22Rv1 (cell line): ENCODE results near the gene MTX1.

Experiments
- ZFX ChIP-seq: fragments of 450-650 bp; IDR thresholded peaks from 2 replicates; pipeline ENCODE4 v1.6.1; 2017; ENCODE audit warnings: antibody characterized with exemption, borderline replicate concordance
- TF ChIP-seq, protein P1 (sequence below): fragments of 450-650 bp; IDR thresholded peaks from 2 replicates; pipeline ENCODE4 v1.5.1; 2017; ENCODE audit warnings: mild to moderate bottlenecking

DNA sequence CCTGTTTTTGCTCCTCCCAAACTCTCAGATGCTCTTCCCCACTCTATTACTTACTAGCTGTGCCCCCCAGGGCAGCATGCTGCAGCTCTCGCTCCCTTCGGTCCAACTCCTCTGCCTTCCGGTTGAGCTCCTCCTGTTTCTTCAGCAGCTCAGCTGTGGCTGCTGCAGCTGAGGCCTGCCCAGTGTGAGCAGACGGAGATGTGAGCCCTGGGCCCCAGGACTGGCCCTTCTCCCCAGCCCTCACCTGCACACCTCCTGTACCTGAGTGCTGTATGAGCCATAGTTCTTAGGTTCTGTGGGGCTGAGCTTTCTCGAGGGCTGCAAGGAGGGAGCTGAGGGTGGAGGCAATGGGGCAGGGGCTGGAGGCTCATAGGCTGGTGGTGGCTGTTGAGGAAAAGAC, 51.8 kb downstream of the MTX1 start:
- TF ChIP-seq, protein P1, sequence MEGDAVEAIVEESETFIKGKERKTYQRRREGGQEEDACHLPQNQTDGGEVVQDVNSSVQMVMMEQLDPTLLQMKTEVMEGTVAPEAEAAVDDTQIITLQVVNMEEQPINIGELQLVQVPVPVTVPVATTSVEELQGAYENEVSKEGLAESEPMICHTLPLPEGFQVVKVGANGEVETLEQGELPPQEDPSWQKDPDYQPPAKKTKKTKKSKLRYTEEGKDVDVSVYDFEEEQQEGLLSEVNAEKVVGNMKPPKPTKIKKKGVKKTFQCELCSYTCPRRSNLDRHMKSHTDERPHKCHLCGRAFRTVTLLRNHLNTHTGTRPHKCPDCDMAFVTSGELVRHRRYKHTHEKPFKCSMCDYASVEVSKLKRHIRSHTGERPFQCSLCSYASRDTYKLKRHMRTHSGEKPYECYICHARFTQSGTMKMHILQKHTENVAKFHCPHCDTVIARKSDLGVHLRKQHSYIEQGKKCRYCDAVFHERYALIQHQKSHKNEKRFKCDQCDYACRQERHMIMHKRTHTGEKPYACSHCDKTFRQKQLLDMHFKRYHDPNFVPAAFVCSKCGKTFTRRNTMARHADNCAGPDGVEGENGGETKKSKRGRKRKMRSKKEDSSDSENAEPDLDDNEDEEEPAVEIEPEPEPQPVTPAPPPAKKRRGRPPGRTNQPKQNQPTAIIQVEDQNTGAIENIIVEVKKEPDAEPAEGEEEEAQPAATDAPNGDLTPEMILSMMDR, result no peak
- no peak for TF ChIP-seq ZFX
